Central memory CD8-positive, alpha-beta T cell (primary cell): ENCODE results near the gene CCR3.

Experiments used
- ATAC-seq: fragments of 150-1000 bp; cut with Tn5 transposase; replicated peaks from 2 replicates; pipeline ENCODE4 v1.10.0; 2022; ENCODE audit warnings: mild to moderate bottlenecking, moderate FRiP score, moderate number of reproducible peaks; ENCODE audit not compliant: poor library complexity, severe bottlenecking; ENCODE audit errors: extremely low read depth
- DNase-seq, 2 donors: peaks; one replicate each; pipeline ENCODE4 v3.0.0; 2021; ENCODE audit warnings: low spot score in 2 of 2
- H3K27ac Mint-ChIP-seq: one replicate; pipeline ENCODE4 v1.8.0; 2022; ENCODE audit warnings: low read depth, mild to moderate bottlenecking, moderate library complexity, mixed read lengths
- H3K27me3 Mint-ChIP-seq: one replicate; pipeline ENCODE4 v1.8.0; 2022; ENCODE audit warnings: mixed read lengths
- H3K36me3 Mint-ChIP-seq: one replicate; pipeline ENCODE4 v1.8.0; 2022; ENCODE audit warnings: mild to moderate bottlenecking, moderate library complexity, mixed read lengths; ENCODE audit not compliant: insufficient read depth
- H3K4me1 Mint-ChIP-seq: one replicate; pipeline ENCODE4 v1.8.0; 2022; ENCODE audit warnings: mixed read lengths
- H3K4me3 Mint-ChIP-seq: one replicate; pipeline ENCODE4 v1.8.0; 2022; ENCODE audit warnings: mild to moderate bottlenecking, moderate library complexity, mixed read lengths
- H3K9me3 Mint-ChIP-seq: one replicate; pipeline ENCODE4 v1.8.0; 2022; ENCODE audit warnings: mixed read lengths

Gene CCR3

DNA sequence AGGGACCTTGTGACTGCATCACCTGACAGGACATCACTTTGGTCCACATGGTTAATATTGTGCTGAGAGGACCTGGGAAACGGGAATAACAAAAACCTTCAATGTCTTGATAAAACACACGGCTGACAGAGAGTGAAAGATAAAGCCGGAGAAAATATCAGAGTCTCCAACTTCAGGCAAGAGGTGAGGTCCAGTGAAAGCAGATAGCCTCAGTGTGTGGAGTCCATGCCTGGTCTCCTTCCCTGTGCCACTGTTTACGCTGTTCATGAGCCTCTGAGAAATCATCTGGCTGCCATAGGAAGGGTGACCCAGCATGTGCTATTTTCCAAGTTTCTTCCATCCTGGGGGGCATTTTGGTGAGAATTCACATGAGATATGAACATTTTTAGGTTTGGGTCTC, 39.8 kb downstream of the CCR3 start:
- Mint-ChIP-seq H3K27ac (peak overlapping the region; percentile 94), H3K9me3 (no peaks in the 10 kb centered on the region), H3K36me3 (peaks cover 9% of the 10 kb centered on the region), H3K27me3 (no peaks in the 10 kb centered on the region), H3K4me3 (no peak overlapping the region), H3K4me1 (peaks cover 85% of the 10 kb centered on the region)
- no peak for ATAC-seq
- DNase-seq = no peak

DNA sequence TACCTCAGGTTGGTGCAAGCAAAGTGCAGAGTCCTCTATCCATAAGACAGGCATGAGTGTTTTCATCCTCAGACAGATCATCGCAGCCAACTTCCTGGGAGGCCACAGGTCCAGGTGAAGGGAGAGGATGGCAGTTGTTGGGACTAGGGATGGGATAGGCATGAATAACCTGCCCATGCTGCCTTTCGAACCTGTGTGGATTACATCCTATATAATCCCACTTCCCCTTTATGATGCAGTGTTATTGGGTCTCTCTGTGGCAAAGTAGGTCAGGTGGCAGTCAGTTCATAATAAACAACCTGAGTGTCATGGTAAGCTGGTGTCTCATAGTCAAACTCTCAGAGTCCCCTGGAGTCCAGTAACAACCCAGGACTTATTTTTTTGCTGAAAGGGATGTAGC, 40.4 kb downstream of the CCR3 start:
- peak overlapping the region; percentile 40 for H3K4me3 Mint-ChIP-seq
- peak overlapping the region; percentile 94 for H3K27ac Mint-ChIP-seq
- peaks cover 9% of the 10 kb centered on the region for H3K36me3 Mint-ChIP-seq
- no peaks in the 10 kb centered on the region for H3K27me3 Mint-ChIP-seq
- peaks cover 85% of the 10 kb centered on the region for H3K4me1 Mint-ChIP-seq
- no peak for DNase-seq
- ATAC-seq = no peak
- no peaks in the 10 kb centered on the region for H3K9me3 Mint-ChIP-seq

DNA sequence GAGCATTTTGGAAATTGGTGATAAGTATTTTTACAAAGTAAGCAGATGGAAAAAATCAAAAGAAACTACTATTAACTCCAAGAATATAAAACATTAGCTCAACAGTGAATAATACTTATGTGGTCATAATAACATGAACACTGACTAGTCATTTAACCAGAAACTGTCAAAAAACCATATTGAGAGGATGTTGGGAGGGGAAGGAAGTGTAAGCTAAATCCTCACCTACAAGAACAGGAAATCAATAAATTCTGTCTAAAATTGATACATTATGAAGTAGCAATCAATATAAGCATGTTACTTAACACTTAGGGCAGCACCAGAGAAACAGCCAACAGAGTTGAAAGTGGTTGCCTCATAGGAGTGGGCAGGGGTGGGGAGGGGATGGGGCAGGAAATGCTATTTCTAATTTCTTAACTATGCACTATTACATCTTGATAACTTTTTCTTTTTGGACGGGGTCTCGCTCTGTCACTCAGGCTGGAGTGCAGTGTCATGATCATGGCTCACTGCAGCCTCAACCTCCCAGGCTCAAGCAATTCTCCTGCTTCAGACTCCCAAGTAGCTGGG, 41.7 kb downstream of the CCR3 start:
- no peak for ATAC-seq
- H3K27ac Mint-ChIP-seq = peak overlapping the region; percentile 94
- H3K36me3 Mint-ChIP-seq = peaks cover 7% of the 10 kb centered on the region
- peak overlapping the region; percentile 47 for H3K4me3 Mint-ChIP-seq
- H3K9me3 Mint-ChIP-seq = no peaks in the 10 kb centered on the region
- DNase-seq = no peak
- H3K4me1 Mint-ChIP-seq = peaks cover 85% of the 10 kb centered on the region
- no peaks in the 10 kb centered on the region for H3K27me3 Mint-ChIP-seq

DNA sequence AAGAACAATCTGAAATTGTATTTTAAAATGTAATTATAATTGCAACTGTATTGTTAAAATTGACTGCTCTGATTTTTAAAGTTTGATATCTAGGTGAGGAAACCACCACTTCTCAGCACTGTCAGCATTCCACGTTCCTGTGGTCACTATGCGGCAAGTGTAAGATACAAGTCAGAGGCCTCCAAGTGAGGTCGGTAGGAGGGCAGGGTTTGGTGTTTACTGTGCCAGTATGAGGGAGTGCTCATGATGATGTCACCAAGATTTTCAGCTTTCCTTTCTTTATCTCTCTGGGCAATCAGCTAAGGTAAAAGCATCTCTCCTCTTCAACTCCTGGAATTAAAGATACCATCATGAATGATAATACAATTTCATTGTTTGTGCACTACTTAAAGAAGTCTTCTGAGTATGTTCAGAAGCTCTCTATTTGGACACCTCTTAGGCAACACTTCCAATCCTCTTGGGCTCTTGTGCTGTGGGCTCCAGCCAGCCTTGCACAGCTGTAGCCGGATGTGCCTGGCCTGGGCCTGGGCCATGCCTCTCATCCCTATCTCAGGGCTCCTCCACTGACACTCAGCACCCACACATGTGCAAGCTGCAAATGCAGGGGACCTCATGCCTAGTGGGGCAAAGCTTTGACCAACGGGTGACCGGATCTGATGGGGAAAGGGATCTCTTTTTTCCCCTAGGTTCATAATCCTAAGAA, 42.9 kb downstream of the CCR3 start:
- Mint-ChIP-seq H3K4me3 (peak overlapping the region; percentile 37), H3K36me3 (peaks cover 7% of the 10 kb centered on the region), H3K4me1 (peaks cover 84% of the 10 kb centered on the region), H3K27me3 (no peaks in the 10 kb centered on the region), H3K9me3 (no peaks in the 10 kb centered on the region), H3K27ac (peak overlapping the region; percentile 94)
- peak; percentile 72 for ATAC-seq
- DNase-seq = peak in 1 of 2 donors; percentile 43

DNA sequence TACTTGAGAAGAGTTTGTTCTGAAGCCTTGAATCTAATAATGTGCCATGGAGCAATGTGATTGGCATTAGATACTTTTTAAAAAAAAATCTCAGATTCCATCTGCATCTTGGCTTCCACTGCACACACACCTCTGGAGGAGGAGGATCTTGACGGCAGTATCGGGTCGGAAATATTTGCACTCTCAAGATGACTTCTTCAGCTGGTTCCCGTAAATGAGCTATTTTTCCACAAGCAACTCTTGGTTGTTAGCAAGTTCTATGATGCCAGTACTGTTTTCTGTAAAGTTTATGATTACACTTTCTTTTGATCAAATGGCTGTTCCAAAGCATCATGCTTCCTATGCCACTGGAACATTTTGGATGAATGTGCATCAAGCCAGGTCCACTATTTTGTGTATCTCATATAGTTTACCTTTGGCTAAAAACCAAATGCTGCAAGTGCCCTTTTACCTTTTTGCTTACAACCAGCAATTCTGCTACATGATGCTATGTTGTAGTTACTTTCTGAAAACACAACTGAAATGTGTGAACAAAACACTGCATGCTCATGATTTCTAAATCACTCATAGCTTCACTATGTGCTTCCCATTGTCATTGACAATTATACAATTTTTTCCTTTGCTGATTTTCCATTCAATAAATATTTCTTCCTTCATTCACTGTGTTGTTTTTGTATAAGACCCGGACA, 43.8 kb downstream of the CCR3 start:
- Mint-ChIP-seq H3K27me3 (no peaks in the 10 kb centered on the region), H3K9me3 (no peaks in the 10 kb centered on the region), H3K36me3 (peaks cover 5% of the 10 kb centered on the region), H3K4me3 (peak overlapping the region; percentile 37), H3K4me1 (peaks cover 83% of the 10 kb centered on the region), H3K27ac (peak overlapping the region; percentile 94)
- DNase-seq (no peak), ATAC-seq (no peak)

DNA sequence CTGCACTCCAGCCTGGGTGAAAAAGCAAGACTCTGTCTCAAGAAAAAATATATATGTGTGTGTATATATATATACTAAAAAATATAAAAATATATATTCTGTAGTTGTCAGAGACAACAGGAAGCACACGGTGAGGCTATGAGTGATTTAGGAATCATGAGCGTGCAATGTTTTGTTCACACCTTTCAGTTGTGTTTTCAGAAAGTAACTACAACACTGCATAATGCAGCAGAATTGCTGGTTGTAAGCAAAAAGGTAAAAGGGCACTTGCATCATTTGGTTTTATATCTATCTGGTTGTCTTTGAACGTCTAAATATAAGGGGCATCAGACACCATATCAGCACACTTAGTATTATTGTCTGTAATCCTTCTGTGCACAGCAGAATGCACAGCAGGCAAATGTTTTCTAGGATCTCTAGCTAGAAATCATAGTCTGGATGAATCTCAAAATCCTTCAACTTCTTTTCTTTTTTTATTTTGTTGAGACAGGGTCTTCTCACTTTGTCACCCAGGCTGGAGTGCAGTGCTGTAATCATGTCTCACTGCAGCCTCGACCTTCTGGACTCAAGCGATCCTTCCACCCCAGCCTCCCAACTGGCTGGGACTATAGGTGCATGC, 44.8 kb downstream of the CCR3 start:
- Mint-ChIP-seq H3K27ac (peak overlapping the region; percentile 71), H3K4me3 (no peak overlapping the region), H3K36me3 (peaks cover 5% of the 10 kb centered on the region), H3K4me1 (peaks cover 82% of the 10 kb centered on the region), H3K9me3 (no peaks in the 10 kb centered on the region), H3K27me3 (no peaks in the 10 kb centered on the region)
- DNase-seq (no peak), ATAC-seq (peak; percentile 35)

DNA sequence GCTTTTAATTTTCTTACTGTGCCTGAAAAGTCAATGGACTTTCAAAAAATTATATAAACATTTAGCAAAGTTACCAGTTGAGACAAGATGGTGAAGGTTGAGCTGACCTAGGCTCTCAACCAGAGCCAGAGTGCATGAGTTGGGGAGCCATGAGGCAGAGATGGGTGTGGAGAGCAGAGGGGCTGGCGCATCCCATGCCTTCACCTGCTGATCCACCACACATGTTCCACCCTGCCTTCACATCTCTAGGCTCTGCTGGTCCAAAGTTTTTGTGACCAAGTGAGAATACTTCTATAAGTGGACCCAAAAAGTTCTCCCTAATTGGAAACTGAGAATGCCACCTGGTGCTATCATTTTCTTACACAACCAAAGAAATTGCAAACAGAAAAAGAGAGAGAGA, 47.3 kb downstream of the CCR3 start:
- no peak for DNase-seq
- no peak for ATAC-seq
- H3K4me1 Mint-ChIP-seq = peaks cover 78% of the 10 kb centered on the region
- H3K9me3 Mint-ChIP-seq = no peaks in the 10 kb centered on the region
- H3K36me3 Mint-ChIP-seq = peaks cover 2% of the 10 kb centered on the region
- no peak overlapping the region for H3K4me3 Mint-ChIP-seq
- H3K27ac Mint-ChIP-seq = peak overlapping the region; percentile 71
- H3K27me3 Mint-ChIP-seq = no peaks in the 10 kb centered on the region

DNA sequence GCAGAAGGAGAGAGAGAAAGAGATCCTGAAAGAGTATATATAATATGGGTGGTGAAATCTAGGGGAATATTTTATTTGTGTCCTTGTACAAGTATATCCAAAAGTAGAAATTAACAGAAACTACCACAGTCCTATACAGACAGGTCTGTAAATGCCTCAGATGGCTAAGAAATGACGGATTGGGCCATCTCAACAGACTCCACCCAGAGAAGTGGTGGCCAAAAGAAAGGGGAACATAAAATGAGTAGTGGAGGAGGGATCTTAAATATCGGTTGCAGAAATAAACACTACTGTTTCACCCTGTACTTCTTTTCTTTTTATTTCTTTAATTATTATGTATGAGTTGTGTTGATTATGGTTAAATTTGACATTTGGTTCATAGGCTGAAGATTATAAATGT, 47.7 kb downstream of the CCR3 start:
- Mint-ChIP-seq H3K4me1 (peaks cover 77% of the 10 kb centered on the region), H3K9me3 (no peaks in the 10 kb centered on the region), H3K36me3 (peaks cover 2% of the 10 kb centered on the region), H3K27ac (peak overlapping the region; percentile 71), H3K27me3 (no peaks in the 10 kb centered on the region), H3K4me3 (no peak overlapping the region)
- DNase-seq (no peak), ATAC-seq (no peak)

DNA sequence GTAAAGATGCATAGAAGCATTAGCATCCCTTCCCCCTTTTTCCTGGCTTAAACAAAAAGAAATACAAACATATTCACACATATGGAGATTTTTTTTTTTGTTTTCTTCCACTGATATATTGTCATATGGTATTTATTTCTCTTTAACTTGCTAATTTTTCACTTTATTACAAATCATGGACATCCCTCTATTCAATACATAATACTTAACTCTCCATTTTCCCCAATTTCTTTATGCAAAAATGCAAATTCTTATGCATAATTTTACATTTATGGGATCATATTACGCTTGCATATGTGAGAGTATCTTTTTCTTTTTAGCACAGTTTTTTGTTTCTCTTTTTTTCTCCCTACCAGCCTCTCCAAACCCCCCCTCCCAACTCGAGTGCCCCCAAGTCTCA, 48.8 kb downstream of the CCR3 start:
- DNase-seq (no peak), ATAC-seq (no peak)
- Mint-ChIP-seq H3K4me1 (peaks cover 72% of the 10 kb centered on the region), H3K4me3 (no peak overlapping the region), H3K9me3 (no peaks in the 10 kb centered on the region), H3K27ac (no peak overlapping the region), H3K27me3 (no peaks in the 10 kb centered on the region), H3K36me3 (peaks cover 2% of the 10 kb centered on the region)

DNA sequence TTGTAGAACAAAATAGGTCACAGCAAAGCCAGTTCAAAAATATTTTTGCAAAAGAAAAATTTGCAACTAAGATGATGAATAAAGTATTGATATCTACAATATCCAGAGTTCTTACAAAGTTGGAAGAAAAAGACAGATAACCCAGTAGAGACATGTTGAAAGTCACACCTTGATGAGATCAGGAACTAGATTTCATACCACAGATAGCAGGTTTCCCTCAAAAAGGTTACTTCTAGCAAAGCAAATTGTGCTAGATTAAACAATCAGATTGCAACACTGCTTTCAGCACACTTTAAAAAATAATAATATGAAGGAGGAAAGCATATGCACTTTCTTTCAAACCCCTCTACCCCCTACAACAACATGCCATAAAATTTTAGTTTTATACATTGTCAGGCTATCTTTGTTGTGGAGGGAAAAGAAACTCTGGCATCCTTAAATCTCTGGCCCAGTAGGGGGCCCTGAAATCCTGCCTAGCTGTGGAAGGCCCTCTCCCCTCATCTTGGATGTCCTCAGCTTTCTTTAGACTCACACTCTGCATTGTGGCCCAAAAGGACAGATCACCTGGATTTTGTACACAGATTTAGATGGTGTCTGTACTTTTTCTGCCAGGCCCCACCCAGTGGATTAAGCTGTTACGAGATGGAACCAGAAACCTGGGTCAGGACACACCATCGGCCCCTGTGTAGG, 50.9 kb downstream of the CCR3 start:
- peak overlapping the region; percentile 82 for H3K27ac Mint-ChIP-seq
- H3K4me1 Mint-ChIP-seq = peaks cover 73% of the 10 kb centered on the region
- H3K36me3 Mint-ChIP-seq = peaks cover 2% of the 10 kb centered on the region
- H3K4me3 Mint-ChIP-seq = peak overlapping the region; percentile 47
- DNase-seq = no peak
- no peaks in the 10 kb centered on the region for H3K27me3 Mint-ChIP-seq
- no peaks in the 10 kb centered on the region for H3K9me3 Mint-ChIP-seq
- ATAC-seq = peak; percentile 57

DNA sequence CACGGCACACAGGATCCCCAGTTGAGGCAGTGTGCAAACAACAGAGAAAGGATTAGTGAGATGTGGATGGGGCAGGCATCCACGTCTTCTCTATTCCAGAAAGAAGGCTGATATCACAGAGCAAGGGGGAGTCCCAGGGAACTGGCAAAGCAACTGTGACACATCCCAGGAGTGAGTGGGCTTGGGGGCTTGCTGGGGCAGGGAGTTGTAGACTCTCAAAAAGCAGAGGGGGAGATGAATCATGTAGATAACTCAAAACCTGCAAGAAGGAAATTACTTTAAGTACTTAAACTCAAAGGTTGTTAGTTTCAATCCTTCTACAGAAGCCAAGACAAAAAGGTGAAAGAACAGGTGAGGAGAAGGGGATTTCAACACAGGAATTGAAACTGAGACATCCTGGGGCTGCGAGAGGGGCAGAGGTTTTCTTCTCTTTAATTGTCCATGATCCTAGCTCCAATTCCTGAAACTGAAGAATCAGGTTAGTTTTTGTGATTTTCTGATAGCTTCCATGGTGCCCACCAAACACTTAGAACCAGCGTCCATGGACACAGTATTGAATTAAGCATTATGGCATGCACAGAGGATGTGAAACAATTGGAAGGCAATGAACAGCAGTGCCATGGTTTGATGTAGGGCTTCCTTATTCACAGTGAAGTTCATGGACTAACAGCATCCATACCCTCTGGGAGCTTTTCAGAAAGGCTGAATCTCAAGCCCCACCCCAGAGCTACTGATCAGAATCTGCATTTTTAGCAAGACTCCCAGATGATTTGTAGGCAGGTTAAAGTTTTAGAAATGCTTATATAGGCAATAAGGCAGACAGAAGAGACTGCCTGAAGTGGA, 52.0 kb downstream of the CCR3 start:
- peaks cover 75% of the 10 kb centered on the region for H3K4me1 Mint-ChIP-seq
- no peaks in the 10 kb centered on the region for H3K9me3 Mint-ChIP-seq
- H3K27me3 Mint-ChIP-seq = no peaks in the 10 kb centered on the region
- H3K4me3 Mint-ChIP-seq = peak overlapping the region; percentile 47
- DNase-seq (no peak), ATAC-seq (no peak)
- H3K27ac Mint-ChIP-seq = peak overlapping the region; percentile 82
- H3K36me3 Mint-ChIP-seq = peaks cover 2% of the 10 kb centered on the region

DNA sequence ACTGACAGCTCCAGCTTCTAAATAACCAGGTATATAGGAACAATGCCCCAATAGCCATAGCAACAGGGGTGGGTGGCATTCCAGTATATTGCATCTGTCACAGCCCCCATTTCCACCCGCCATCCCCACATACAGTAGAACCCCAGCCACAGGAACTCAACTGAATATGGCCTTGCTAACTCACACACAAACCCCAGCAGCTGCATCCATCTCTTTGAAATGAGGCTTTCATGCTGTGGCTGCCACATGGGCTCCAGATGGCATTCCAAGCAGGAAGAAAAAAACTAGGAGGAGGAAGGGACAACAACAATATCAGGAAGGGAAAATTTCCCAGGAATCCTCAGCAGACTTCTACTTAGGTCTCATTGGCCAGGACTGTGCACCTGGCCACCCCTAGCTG, 54.6 kb downstream of the CCR3 start:
- H3K27me3 Mint-ChIP-seq = no peaks in the 10 kb centered on the region
- no peaks in the 10 kb centered on the region for H3K9me3 Mint-ChIP-seq
- H3K27ac Mint-ChIP-seq = peak overlapping the region; percentile 50
- H3K4me1 Mint-ChIP-seq = peaks cover 89% of the 10 kb centered on the region
- peaks cover 6% of the 10 kb centered on the region for H3K36me3 Mint-ChIP-seq
- DNase-seq (no peak), ATAC-seq (no peak)
- H3K4me3 Mint-ChIP-seq = peak overlapping the region; percentile 41
